ENCODE measurements around the gene LRRC38.

GRCh38 chr1:13494025-13494424 lies 19.8 kb downstream of the LRRC38 start:
- no peak for TF ChIP-seq EZH2 (IDR thresholded peaks at IDR 0.05; ENCODE audit: low read depth, low read length, severe bottlenecking)
- TF ChIP-seq HDAC6 (IDR thresholded peaks at IDR 0.05; ENCODE audit: low read depth, low read length): no peak
- TF ChIP-seq, protein P1, sequence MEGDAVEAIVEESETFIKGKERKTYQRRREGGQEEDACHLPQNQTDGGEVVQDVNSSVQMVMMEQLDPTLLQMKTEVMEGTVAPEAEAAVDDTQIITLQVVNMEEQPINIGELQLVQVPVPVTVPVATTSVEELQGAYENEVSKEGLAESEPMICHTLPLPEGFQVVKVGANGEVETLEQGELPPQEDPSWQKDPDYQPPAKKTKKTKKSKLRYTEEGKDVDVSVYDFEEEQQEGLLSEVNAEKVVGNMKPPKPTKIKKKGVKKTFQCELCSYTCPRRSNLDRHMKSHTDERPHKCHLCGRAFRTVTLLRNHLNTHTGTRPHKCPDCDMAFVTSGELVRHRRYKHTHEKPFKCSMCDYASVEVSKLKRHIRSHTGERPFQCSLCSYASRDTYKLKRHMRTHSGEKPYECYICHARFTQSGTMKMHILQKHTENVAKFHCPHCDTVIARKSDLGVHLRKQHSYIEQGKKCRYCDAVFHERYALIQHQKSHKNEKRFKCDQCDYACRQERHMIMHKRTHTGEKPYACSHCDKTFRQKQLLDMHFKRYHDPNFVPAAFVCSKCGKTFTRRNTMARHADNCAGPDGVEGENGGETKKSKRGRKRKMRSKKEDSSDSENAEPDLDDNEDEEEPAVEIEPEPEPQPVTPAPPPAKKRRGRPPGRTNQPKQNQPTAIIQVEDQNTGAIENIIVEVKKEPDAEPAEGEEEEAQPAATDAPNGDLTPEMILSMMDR (IDR thresholded peaks at IDR 0.05; ENCODE audit: control extremely low read depth in 1 of 3, insufficient read depth in 1 of 3, low read depth in 1 of 3, low read length in 3 of 3): no peak
- no peak for TF ChIP-seq EGR1 (IDR thresholded peaks at IDR 0.05; ENCODE audit: borderline replicate concordance, low read depth, low read length)
- no peak for TF ChIP-seq POLR2AphosphoS5 (IDR thresholded peaks at IDR 0.05; ENCODE audit: low read depth, low read length)
- TF ChIP-seq ATF3 (IDR thresholded peaks at IDR 0.05; ENCODE audit: insufficient read depth, low read depth, low read length): no peak
- TF ChIP-seq CBX8 (IDR thresholded peaks at IDR 0.05; ENCODE audit: borderline replicate concordance, low read depth, low read length): no peak
- TF ChIP-seq POLR2A (IDR thresholded peaks at IDR 0.05; ENCODE audit: control extremely low read depth in 1 of 2, low read depth in 2 of 2, low read length in 2 of 2): no peak
- TF ChIP-seq SP2 (IDR thresholded peaks at IDR 0.05; ENCODE audit: low read length): no peak
- no peak for TF ChIP-seq RBBP5 (IDR thresholded peaks at IDR 0.05; ENCODE audit: borderline replicate concordance, low read depth, low read length)
- no peak for TF ChIP-seq HDAC2 (IDR thresholded peaks at IDR 0.05; ENCODE audit: borderline replicate concordance in 1 of 2, low read depth in 2 of 2, low read length in 2 of 2)
